Suprapubic skin (tissue), 4 donors: ENCODE measurements around the gene KIF11. TPM values are rescaled to one million over a fixed set of nuclear protein-coding genes. Genes with fewer than 3 reads are reported as not detected.
"Not testable (repeated sequence)": the region's sequence is repeated elsewhere in the genome, so short reads cannot be mapped to it uniquely, and the experiment has no call there.

Experiments
- DNase-seq, 2 donors: peaks; one replicate each; pipeline ENCODE4 v3.0.0-alpha.2; 2019; ENCODE audit warnings: low spot score in 2 of 2
- H3K27ac ChIP-seq: fragments of 200-600 bp; sonication (generic); one replicate; pipeline ENCODE4 v1.5.1; 2019
- H3K27me3 ChIP-seq: fragments of 200-600 bp; sonication (generic); one replicate; pipeline ENCODE4 v1.5.1; 2019
- H3K36me3 ChIP-seq: fragments of 200-600 bp; sonication (generic); one replicate; pipeline ENCODE4 v1.5.1; 2019
- H3K4me1 ChIP-seq: fragments of 200-600 bp; sonication (generic); one replicate; pipeline ENCODE4 v1.5.1; 2019
- H3K4me3 ChIP-seq: fragments of 200-600 bp; sonication (generic); one replicate; pipeline ENCODE4 v1.5.1; 2019; ENCODE audit warnings: mild to moderate bottlenecking
- H3K9me3 ChIP-seq: fragments of 200-600 bp; sonication (generic); one replicate; pipeline ENCODE4 v1.5.1; 2019
- CTCF ChIP-seq, 2 donors: fragments of 200-600 bp in 1 of 2; fragments of 450-650 bp in 1 of 2; sonication (generic) in 1 of 2; IDR thresholded peaks; one replicate each; pipeline ENCODE4 v1.5.1; 2016 to 2019; ENCODE audit warnings: antibody characterized with exemption in 2 of 2, mild to moderate bottlenecking in 1 of 2, moderate library complexity in 1 of 2
- EP300 ChIP-seq: sonication (generic); formaldehyde crosslinking; IDR thresholded peaks from one replicate; pipeline ENCODE4 v1.6.1; 2017; ENCODE audit warnings: antibody characterized with exemption
- POLR2A ChIP-seq, 2 donors: fragments of 450-650 bp; IDR thresholded peaks; one replicate each; pipeline ENCODE4 v1.6.1; 2017; ENCODE audit warnings: antibody characterized with exemption in 2 of 2, mild to moderate bottlenecking in 2 of 2, moderate library complexity in 2 of 2
- POLR2AphosphoS5 ChIP-seq, 3 donors: sonication (generic); formaldehyde crosslinking; IDR thresholded peaks; one replicate each; pipeline ENCODE4 v1.6.1; 2017; ENCODE audit warnings: antibody characterized with exemption in 3 of 3
- WGBS: methylation state at CpG from one replicate; pipeline ENCODE4 v1.1.5; 2018; 5-methylcytosine and 5-hydroxymethylcytosine counted together
- total RNA-seq, 4 donors: library from RNA; depleted of rRNA; stranded (reverse); fragments of >200 nt; gene quantifications; one replicate each; pipeline ENCODE4 v1.1.0, GENCODE V29; 2016

KIF11 gene
- total RNA-seq, 4 donors from 2014 or later: 3.1 to 5.4 (median 4.1) TPM

DNA sequence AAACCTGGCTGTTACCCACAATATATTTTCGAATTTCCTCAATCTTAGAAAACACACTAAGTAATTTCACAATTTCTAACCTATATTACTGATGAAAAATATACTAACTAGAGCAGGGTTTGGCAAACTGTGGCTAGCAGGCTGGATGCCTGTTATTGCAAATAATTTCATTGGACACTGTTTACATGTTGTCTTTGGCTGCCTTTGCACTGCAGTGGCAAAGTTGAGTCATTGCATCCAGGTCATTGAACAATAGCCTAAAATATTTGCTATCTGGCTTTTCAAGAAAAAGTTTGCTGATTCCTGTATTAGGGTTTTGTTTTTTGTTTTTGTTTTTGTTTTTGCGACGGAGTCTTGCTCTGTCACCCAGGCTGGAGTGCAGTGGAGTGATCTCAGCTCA lies 47.2 kb downstream of the KIF11 start:
- Histone ChIP-seq H3K4me1 (peaks cover 4% of the 10 kb centered on the region), H3K36me3 (peaks cover 3% of the 10 kb centered on the region), H3K9me3 (no peaks in the 10 kb centered on the region), H3K27ac (no peak overlapping the region), H3K4me3 (no peak overlapping the region), H3K27me3 (no peaks in the 10 kb centered on the region)
- no peak for TF ChIP-seq POLR2A (IDR thresholded peaks at IDR 0.05)
- no peak for TF ChIP-seq CTCF (IDR thresholded peaks at IDR 0.05)
- TF ChIP-seq EP300: no peak
- TF ChIP-seq POLR2AphosphoS5 (IDR thresholded peaks at IDR 0.05): no peak
- 92% methylated on average over 3 of the region's 3 CpGs for WGBS
- no peak for DNase-seq

- H3K27me3 ChIP-seq: no peaks in the 10 kb centered on the region
- H3K4me3 ChIP-seq: no peak overlapping the region
- H3K36me3 ChIP-seq: peaks cover 3% of the 10 kb centered on the region
- H3K4me1 ChIP-seq: peaks cover 4% of the 10 kb centered on the region
- H3K27ac ChIP-seq: no peak overlapping the region
- DNase-seq: no peak
- no peak for TF ChIP-seq EP300
- TF ChIP-seq POLR2A (IDR thresholded peaks at IDR 0.05): no peak
- no peak for TF ChIP-seq CTCF (IDR thresholded peaks at IDR 0.05)
- TF ChIP-seq POLR2AphosphoS5 (IDR thresholded peaks at IDR 0.05): no peak
- 84% methylated on average over 1 of the region's 1 CpG for WGBS
- no peaks in the 10 kb centered on the region for H3K9me3 ChIP-seq
These were observed 48.6 kb downstream of the KIF11 start for GRCh38 chr10:92641492-92641891.

DNA sequence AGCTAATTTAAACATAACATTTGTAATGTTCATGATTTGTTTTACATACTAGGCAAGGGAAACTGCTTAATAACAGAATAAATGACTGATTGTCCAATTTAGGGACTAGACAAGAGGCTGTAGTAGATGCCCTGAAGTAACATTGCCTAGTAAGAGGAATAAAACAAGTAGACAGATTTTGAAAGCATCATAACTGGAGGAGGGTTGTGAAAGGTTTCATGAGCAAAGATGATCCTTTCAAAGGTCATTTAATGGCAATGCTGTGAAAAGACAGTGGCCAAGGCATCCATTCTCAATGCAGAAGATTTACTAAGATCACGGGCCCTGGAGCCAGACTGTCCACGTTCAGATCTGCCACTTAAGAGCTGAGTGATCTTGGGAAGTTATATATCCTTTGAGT lies 52.0 kb downstream of the KIF11 start:
- Histone ChIP-seq H3K27me3 (no peaks in the 10 kb centered on the region), H3K4me3 (no peak overlapping the region), H3K9me3 (no peaks in the 10 kb centered on the region), H3K36me3 (peaks cover 3% of the 10 kb centered on the region), H3K4me1 (peaks cover 4% of the 10 kb centered on the region), H3K27ac (no peak overlapping the region)
- 95% methylated on average over 2 of the region's 2 CpGs for WGBS
- DNase-seq: no peak
- TF ChIP-seq POLR2A (IDR thresholded peaks at IDR 0.05) (no peak), EP300 (no peak), POLR2AphosphoS5 (IDR thresholded peaks at IDR 0.05) (no peak), CTCF (IDR thresholded peaks at IDR 0.05) (no peak)

DNA sequence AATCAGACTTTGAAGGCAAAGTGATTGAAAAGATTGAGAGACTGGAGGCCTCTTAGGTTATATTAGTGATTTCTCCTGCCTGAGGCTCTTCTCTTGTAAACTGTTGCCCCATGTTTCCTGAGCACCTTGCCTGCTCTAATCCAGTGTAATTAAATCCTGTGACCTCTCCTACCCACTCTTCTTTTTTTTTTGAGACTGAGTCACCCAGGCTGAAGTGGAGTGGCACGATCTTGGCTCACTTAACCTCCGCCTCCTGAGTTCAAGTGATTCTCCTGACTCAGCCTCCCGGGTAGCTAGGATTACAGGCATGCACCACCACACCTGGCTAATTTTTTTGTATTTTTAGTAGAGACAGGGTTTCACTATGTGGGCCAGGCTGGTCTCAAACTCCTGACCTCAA lies 57.9 kb downstream of the KIF11 start:
- not testable (repeated sequence) for H3K36me3 ChIP-seq, H3K9me3 ChIP-seq, H3K27me3 ChIP-seq, H3K4me1 ChIP-seq, DNase-seq, H3K4me3 ChIP-seq, H3K27ac ChIP-seq
- WGBS: 93% methylated on average over 3 of the region's 3 CpGs

- DNase-seq: no peak
- H3K36me3 ChIP-seq: peaks cover 9% of the 10 kb centered on the region
- no peaks in the 10 kb centered on the region for H3K9me3 ChIP-seq
- H3K27ac ChIP-seq: no peak overlapping the region
- TF ChIP-seq POLR2AphosphoS5 (IDR thresholded peaks at IDR 0.05) (no peak), EP300 (no peak), CTCF (IDR thresholded peaks at IDR 0.05) (no peak), POLR2A (IDR thresholded peaks at IDR 0.05) (no peak)
- H3K4me3 ChIP-seq: no peak overlapping the region
- H3K4me1 ChIP-seq: no peaks in the 10 kb centered on the region
- WGBS: 81% methylated on average over 1 of the region's 1 CpG
- H3K27me3 ChIP-seq: no peaks in the 10 kb centered on the region
These were observed 62.5 kb downstream of the KIF11 start for GRCh38 chr10:92655426-92655825.

GRCh38 chr10:92656266-92656961 lies 63.5 kb downstream of the KIF11 start:
- Histone ChIP-seq H3K4me3 (no peak overlapping the region), H3K27ac (no peak overlapping the region), H3K36me3 (peaks cover 9% of the 10 kb centered on the region), H3K4me1 (no peaks in the 10 kb centered on the region), H3K27me3 (no peaks in the 10 kb centered on the region), H3K9me3 (no peaks in the 10 kb centered on the region)
- WGBS: 75% methylated on average over 7 of the region's 7 CpGs
- no peak for DNase-seq
- TF ChIP-seq CTCF (IDR thresholded peaks at IDR 0.05) (no peak), EP300 (no peak), POLR2AphosphoS5 (IDR thresholded peaks at IDR 0.05) (no peak), POLR2A (IDR thresholded peaks at IDR 0.05) (no peak)
